Naive thymus-derived CD8-positive, alpha-beta T cell (primary cell): ENCODE data around the gene DLG5. TPM values are rescaled to one million over a fixed set of nuclear protein-coding genes. Genes with fewer than 3 reads are reported as not detected.
"Not testable (repeated sequence)": the region's sequence is repeated elsewhere in the genome, so short reads cannot be mapped to it uniquely, and the experiment has no call there.

Source experiments
- ATAC-seq, 2 donors: fragments of 150-1000 bp; cut with Tn5 transposase in 1 of 2; sonication (Bioruptor Pico), chemical (Tn5 transposase) in 1 of 2; 1 replicate in 1 of 2; 2 replicates in 1 of 2; pipeline ENCODE4 v1.10.0; 2021; ENCODE audit warnings: mild to moderate bottlenecking in 2 of 2, moderate library complexity in 2 of 2
- POLR2A ChIA-PET: fragments of 350-600 bp; sonication (Branson Sonifier 250); formaldehyde crosslinking; loops from one replicate; lab custom pipeline; 2021; ENCODE audit warnings: antibody characterized with exemption; lab: Charles Lee
- DNase-seq, 10 donors: peaks; one replicate each; pipeline versions ENCODE4 v3.0.0 to v3.0.0-alpha.2; 2020 to 2022
- H3K27ac Mint-ChIP-seq, 10 donors: one replicate each; pipeline ENCODE4 v1.8.0; 2020 to 2022; ENCODE audit warnings: mild to moderate bottlenecking in 10 of 10, mixed read lengths in 10 of 10, moderate library complexity in 4 of 10, inconsistent platforms in 1 of 10
- H3K27me3 Mint-ChIP-seq, 5 donors: one replicate each; pipeline ENCODE4 v1.8.0; 2021 to 2022; ENCODE audit warnings: mixed read lengths in 5 of 5
- H3K36me3 Mint-ChIP-seq, 3 donors: one replicate each; pipeline ENCODE4 v1.8.0; 2020 to 2022; ENCODE audit warnings: mixed read lengths in 3 of 3, mild to moderate bottlenecking in 2 of 3, inconsistent platforms in 1 of 3
- H3K4me1 Mint-ChIP-seq, 4 donors: one replicate each; pipeline ENCODE4 v1.8.0; 2021 to 2022; ENCODE audit warnings: mixed read lengths in 4 of 4
- H3K4me3 Mint-ChIP-seq, 10 donors: one replicate each; pipeline ENCODE4 v1.8.0; 2020 to 2022; ENCODE audit warnings: mild to moderate bottlenecking in 10 of 10, mixed read lengths in 10 of 10, moderate library complexity in 6 of 10, inconsistent platforms in 1 of 10
- H3K9me3 Mint-ChIP-seq, 9 donors: one replicate each; pipeline ENCODE4 v1.8.0; 2020 to 2022; ENCODE audit warnings: mixed read lengths in 9 of 9, mild to moderate bottlenecking in 3 of 9, inconsistent platforms in 1 of 9, moderate library complexity in 1 of 9
- polyA plus RNA-seq, 3 donors: library from polyadenylated mRNA; unstranded; fragments of 300-500 nt; fragmentation: Illumina TruSeq; gene quantifications; one replicate each; pipeline ENCODE4 v1.2.3, GENCODE V29; 2021
- total RNA-seq, 8 experiments: library from RNA in 2 of 8; stranded (reverse) in 2 of 8; gene quantifications; one replicate each; pipeline ENCODE4 v1.2.3 and lab custom pipeline; 2021 to 2026

The DLG5 gene
- total and polyA plus RNA-seq, 5 experiments from 2014 or later: 0.04 to 0.55 (median 0.42) TPM; not detected in 1

- no peak for ATAC-seq
- Mint-ChIP-seq H3K9me3 (peaks cover 3 to 31% (median 21%) of the 10 kb centered on the region in 9 donors), H3K36me3 (peaks cover 2 to 16% (median 2%) of the 10 kb centered on the region in 3 donors), H3K4me3 (no peak overlapping the region), H3K4me1 (peaks cover 0 to 2% (median 0%) of the 10 kb centered on the region in 4 donors), H3K27ac (no peak overlapping the region), H3K27me3 (peaks cover 0 to 7% (median 3%) of the 10 kb centered on the region in 5 donors)
- DNase-seq: no peak
- POLR2A ChIA-PET: no interaction called here
These were observed 151.6 kb downstream of the DLG5 start for GRCh38 chr10:77774940-77775391.

GRCh38 chr10:77773631-77774426 is 152.7 kb downstream of the DLG5 start:
- Mint-ChIP-seq H3K4me3 (no peak overlapping the region), H3K27me3 (peaks cover 0 to 5% (median 2%) of the 10 kb centered on the region in 5 donors), H3K27ac (peak overlapping the region in 1 of 10 donors; percentile 11), H3K9me3 (peaks cover 3 to 29% (median 21%) of the 10 kb centered on the region in 9 donors), H3K4me1 (peaks cover 0 to 2% (median 0%) of the 10 kb centered on the region in 4 donors), H3K36me3 (peaks cover 2 to 16% (median 2%) of the 10 kb centered on the region in 3 donors)
- ATAC-seq (no peak), DNase-seq (no peak)
- POLR2A ChIA-PET: no interaction called here

GRCh38 chr10:77772852-77773600 is 153.5 kb downstream of the DLG5 start:
- H3K4me1 Mint-ChIP-seq, H3K4me3 Mint-ChIP-seq, POLR2A ChIA-PET, H3K27ac Mint-ChIP-seq, DNase-seq, H3K27me3 Mint-ChIP-seq, ATAC-seq: not testable (repeated sequence)
- H3K9me3 Mint-ChIP-seq: peaks cover 3 to 26% (median 21%) of the 10 kb centered on the region in 9 donors
- H3K36me3 Mint-ChIP-seq: peaks cover 2 to 15% (median 2%) of the 10 kb centered on the region in 3 donors

- H3K4me3 Mint-ChIP-seq: no peak overlapping the region
- no peak overlapping the region for H3K27ac Mint-ChIP-seq
- POLR2A ChIA-PET: no interaction called here
- DNase-seq (no peak), ATAC-seq (no peak)
- peaks cover 0 to 2% (median 0%) of the 10 kb centered on the region in 4 donors for H3K4me1 Mint-ChIP-seq
- peaks cover 2 to 6% (median 2%) of the 10 kb centered on the region in 3 donors for H3K36me3 Mint-ChIP-seq
- H3K27me3 Mint-ChIP-seq: peaks cover 0 to 5% (median 0%) of the 10 kb centered on the region in 5 donors
- H3K9me3 Mint-ChIP-seq: peaks cover 0 to 17% (median 11%) of the 10 kb centered on the region in 9 donors
These were observed 154.7 kb downstream of the DLG5 start for GRCh38 chr10:77771851-77772250.

GRCh38 chr10:77771450-77771849 is 155.1 kb downstream of the DLG5 start:
- Mint-ChIP-seq H3K27me3 (peaks cover 0 to 5% (median 0%) of the 10 kb centered on the region in 5 donors), H3K4me1 (peaks cover 0 to 2% (median 0%) of the 10 kb centered on the region in 4 donors), H3K4me3 (no peak overlapping the region), H3K9me3 (peaks cover 0 to 13% (median 7%) of the 10 kb centered on the region in 9 donors), H3K27ac (no peak overlapping the region), H3K36me3 (peaks cover under 1 to 3% (median 2%) of the 10 kb centered on the region in 3 donors)
- POLR2A ChIA-PET: no interaction called here
- DNase-seq: no peak
- ATAC-seq: no peak

- Mint-ChIP-seq H3K27ac (no peak overlapping the region), H3K4me3 (no peak overlapping the region), H3K36me3 (peaks cover 0 to 2% (median 0%) of the 10 kb centered on the region in 3 donors), H3K27me3 (peaks cover 0 to 5% (median 1%) of the 10 kb centered on the region in 5 donors), H3K4me1 (peaks cover 0 to 2% (median 0%) of the 10 kb centered on the region in 4 donors), H3K9me3 (peaks cover 0 to 6% (median 3%) of the 10 kb centered on the region in 9 donors)
- POLR2A ChIA-PET: no interaction called here
- ATAC-seq (no peak), DNase-seq (no peak)
These were observed 155.7 kb downstream of the DLG5 start for GRCh38 chr10:77770868-77771175.

GRCh38 chr10:77770081-77770867 is 156.3 kb downstream of the DLG5 start:
- DNase-seq (no peak), ATAC-seq (no peak)
- Mint-ChIP-seq H3K36me3 (peaks cover 0 to 2% (median 0%) of the 10 kb centered on the region in 3 donors), H3K4me3 (no peak overlapping the region), H3K9me3 (peaks cover 0 to under 1% (median 0%) of the 10 kb centered on the region in 9 donors), H3K4me1 (peaks cover 0 to 2% (median 0%) of the 10 kb centered on the region in 4 donors), H3K27ac (no peak overlapping the region), H3K27me3 (peaks cover 0 to 5% (median 1%) of the 10 kb centered on the region in 5 donors)
- POLR2A ChIA-PET: no interaction called here

GRCh38 chr10:77768039-77768438 is 158.5 kb downstream of the DLG5 start:
- no peak overlapping the region for H3K27ac Mint-ChIP-seq
- no peak for DNase-seq
- no peak for ATAC-seq
- peaks cover 0 to 2% (median 0%) of the 10 kb centered on the region in 3 donors for H3K36me3 Mint-ChIP-seq
- POLR2A ChIA-PET: no interaction called here
- no peak overlapping the region for H3K4me3 Mint-ChIP-seq
- H3K9me3 Mint-ChIP-seq: no peaks in the 10 kb centered on the region
- H3K27me3 Mint-ChIP-seq: peaks cover 0 to 5% (median 1%) of the 10 kb centered on the region in 5 donors
- H3K4me1 Mint-ChIP-seq: peaks cover 0 to 2% (median 0%) of the 10 kb centered on the region in 4 donors

GRCh38 chr10:77763453-77764430 is 162.8 kb downstream of the DLG5 start:
- POLR2A ChIA-PET: no interaction called here
- no peaks in the 10 kb centered on the region for H3K4me1 Mint-ChIP-seq
- no peaks in the 10 kb centered on the region for H3K36me3 Mint-ChIP-seq
- no peak overlapping the region for H3K27ac Mint-ChIP-seq
- H3K9me3 Mint-ChIP-seq: no peaks in the 10 kb centered on the region
- DNase-seq (no peak), ATAC-seq (no peak)
- no peak overlapping the region for H3K4me3 Mint-ChIP-seq
- H3K27me3 Mint-ChIP-seq: peaks cover 0 to 2% (median 1%) of the 10 kb centered on the region in 5 donors

- H3K9me3 Mint-ChIP-seq, POLR2A ChIA-PET, H3K4me3 Mint-ChIP-seq, DNase-seq, H3K27ac Mint-ChIP-seq, H3K4me1 Mint-ChIP-seq, ATAC-seq, H3K36me3 Mint-ChIP-seq: not testable (repeated sequence)
- peaks cover 3 to 18% (median 10%) of the 10 kb centered on the region in 5 donors for H3K27me3 Mint-ChIP-seq
These were observed 168.1 kb downstream of the DLG5 start for GRCh38 chr10:77758406-77758805.
